ENCODE data around the gene CRABP2.

CRABP2 gene

DNA sequence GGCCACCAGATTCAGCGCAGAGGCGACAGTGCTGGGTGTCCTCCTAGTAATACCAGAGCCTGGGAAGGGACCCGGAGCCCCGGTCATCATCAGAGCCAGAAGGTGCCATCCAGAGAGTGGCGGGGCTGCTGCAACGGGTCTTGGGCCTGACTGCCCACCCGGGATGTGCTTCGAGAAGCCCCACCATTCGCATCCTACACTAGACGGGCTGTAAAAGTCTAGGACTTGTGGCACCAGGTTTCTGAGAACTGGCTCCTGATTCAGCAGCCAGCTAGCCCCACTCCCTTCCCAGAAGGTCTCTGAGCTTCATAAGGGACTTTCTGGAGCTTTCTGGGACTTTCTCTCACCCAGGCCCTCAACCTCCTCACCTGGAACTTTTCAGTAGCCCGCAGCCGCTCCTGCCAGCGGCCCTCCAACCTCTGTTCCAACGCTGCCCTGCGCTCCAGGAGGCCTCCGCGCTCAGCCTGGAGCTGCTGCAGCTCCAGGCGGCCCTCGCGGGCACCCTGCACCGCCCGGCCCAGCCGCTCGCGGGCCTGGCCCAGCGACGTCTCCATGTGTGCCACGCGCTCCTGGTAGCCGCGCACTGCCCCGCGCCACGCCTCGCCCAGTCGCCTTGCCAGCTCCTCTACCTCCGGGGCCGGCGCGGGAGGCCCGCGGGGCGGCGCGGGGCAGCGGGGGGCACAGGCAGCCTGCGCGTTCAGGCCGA is 29.1 kb downstream of the CRABP2 start:
- H3K4me3 ChIP-seq (IDR thresholded peaks at IDR 0.05; ENCODE audit: insufficient read depth, low read depth, low read length), result no peak overlapping the region
- no peak overlapping the region for H3K4me2 ChIP-seq

DNA sequence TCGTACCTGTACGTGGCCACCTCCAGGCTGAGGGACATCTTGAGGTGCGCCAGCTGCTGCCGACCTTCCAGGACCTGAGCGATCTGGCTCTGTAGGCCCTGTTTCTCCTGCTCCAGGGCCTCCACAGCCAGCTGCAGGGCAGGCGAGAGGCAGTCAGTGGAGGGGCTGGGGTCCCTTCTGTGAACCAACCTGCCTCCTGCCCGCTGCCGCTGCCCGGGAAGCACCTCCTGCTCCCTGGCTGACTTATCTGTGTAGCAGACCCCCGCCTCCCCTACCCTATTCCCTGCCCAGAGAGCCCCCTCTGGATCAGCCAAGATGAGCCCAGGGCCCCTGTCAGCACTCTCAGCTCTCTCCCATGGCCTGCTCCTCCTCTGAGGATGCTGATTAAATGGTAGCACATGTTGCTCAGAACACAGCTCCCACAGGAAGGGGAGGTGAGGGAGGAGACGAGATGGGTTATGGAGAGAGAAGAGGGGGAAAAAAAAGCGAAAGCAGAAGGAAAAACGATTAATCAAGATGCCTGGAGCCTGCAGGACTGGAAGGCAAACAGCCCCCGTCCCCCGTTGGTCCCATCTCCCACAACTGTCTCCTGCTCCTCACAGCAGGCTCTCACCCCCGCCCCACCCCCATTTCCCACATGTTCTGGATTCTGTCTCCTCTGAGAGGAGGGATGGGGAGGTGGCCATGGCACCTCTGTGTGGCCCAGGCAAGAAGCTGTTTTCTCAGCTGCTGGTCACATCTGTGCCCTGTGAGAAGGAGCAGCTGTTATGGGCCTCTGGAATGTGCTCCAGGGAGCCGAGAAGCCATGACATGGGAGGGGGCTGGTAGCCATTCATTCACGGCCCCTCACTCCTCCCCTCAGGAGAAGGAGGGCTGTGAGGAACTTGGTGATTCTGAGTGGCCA is 29.9 kb downstream of the CRABP2 start:
- Histone ChIP-seq H3K4me2 (no peak overlapping the region), H4K20me1 (ENCODE audit: insufficient read depth) (no peaks in the 10 kb centered on the region), H3K27ac (no peak overlapping the region), H3K4me3 (IDR thresholded peaks at IDR 0.05; ENCODE audit: insufficient read depth, low read depth, low read length) (no peak overlapping the region), H3K4me1 (ENCODE audit: low read depth, poor library complexity, severe bottlenecking) (no peaks in the 10 kb centered on the region), H3K27me3 (ENCODE audit: insufficient read depth, low read depth) (peaks cover 100% of the 10 kb centered on the region), H3K79me2 (ENCODE audit: insufficient read depth, low read depth) (no peaks in the 10 kb centered on the region), H3K9ac (no peak overlapping the region), H2AFZ (ENCODE audit: low read depth) (no peak overlapping the region), H3K36me3 (ENCODE audit: insufficient read depth) (no peaks in the 10 kb centered on the region)
- TF ChIP-seq, protein P1, sequence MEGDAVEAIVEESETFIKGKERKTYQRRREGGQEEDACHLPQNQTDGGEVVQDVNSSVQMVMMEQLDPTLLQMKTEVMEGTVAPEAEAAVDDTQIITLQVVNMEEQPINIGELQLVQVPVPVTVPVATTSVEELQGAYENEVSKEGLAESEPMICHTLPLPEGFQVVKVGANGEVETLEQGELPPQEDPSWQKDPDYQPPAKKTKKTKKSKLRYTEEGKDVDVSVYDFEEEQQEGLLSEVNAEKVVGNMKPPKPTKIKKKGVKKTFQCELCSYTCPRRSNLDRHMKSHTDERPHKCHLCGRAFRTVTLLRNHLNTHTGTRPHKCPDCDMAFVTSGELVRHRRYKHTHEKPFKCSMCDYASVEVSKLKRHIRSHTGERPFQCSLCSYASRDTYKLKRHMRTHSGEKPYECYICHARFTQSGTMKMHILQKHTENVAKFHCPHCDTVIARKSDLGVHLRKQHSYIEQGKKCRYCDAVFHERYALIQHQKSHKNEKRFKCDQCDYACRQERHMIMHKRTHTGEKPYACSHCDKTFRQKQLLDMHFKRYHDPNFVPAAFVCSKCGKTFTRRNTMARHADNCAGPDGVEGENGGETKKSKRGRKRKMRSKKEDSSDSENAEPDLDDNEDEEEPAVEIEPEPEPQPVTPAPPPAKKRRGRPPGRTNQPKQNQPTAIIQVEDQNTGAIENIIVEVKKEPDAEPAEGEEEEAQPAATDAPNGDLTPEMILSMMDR (conservative IDR thresholded peaks at IDR 0.05; ENCODE audit: low read depth, low read length), result no peak

More for the DNA sequence above, 29.1 kb downstream of the CRABP2 start:
- no peaks in the 10 kb centered on the region for H3K36me3 ChIP-seq (ENCODE audit: insufficient read depth)
- H4K20me1 ChIP-seq (ENCODE audit: insufficient read depth), result no peaks in the 10 kb centered on the region
- peaks cover 100% of the 10 kb centered on the region for H3K27me3 ChIP-seq (ENCODE audit: insufficient read depth, low read depth)
- H3K9ac ChIP-seq, result no peak overlapping the region
- TF ChIP-seq, protein P1 (conservative IDR thresholded peaks at IDR 0.05; ENCODE audit: low read depth, low read length), result no peak
- H2AFZ ChIP-seq (ENCODE audit: low read depth), result no peak overlapping the region
- no peak overlapping the region for H3K27ac ChIP-seq
- H3K79me2 ChIP-seq (ENCODE audit: insufficient read depth, low read depth), result no peaks in the 10 kb centered on the region
- H3K4me1 ChIP-seq (ENCODE audit: low read depth, poor library complexity, severe bottlenecking), result no peaks in the 10 kb centered on the region

DNA sequence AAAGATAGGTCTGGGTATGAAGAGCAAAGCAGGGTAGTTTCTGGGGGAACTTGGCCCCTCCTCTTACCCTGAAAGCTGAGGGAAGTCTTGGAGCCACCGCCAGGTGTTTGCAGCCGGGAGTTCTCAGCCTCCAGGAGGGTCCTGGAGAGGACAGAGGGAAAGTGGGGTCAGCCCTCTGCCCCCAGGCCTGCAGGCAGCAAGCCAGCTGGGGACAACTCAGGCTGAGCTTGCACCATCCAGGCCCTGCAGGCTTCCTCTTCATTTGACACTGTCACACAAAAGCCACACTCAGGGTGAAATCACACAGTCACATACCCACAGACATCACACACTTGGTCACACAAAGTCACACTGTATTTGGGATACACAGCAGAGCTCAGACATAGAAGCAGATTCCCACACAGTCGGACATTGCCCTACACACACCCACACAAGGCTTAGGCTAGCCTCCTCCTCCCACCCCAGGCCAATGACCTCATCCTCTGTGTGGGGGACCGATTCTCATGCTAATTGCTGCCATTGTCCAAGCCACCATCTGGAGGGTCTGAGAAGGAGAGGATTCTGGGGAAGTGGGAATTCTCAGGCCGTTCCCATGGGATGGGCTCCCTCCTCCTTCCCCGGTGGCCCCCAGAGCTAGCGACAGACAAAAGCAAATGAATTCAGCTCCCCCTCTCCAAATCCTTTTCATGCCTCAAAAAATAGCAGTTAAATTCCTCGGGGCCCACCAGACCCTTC is 31.8 kb downstream of the CRABP2 start:
- Histone ChIP-seq H3K9ac (no peak overlapping the region), H4K20me1 (ENCODE audit: insufficient read depth) (no peaks in the 10 kb centered on the region), H3K36me3 (ENCODE audit: insufficient read depth) (no peaks in the 10 kb centered on the region), H3K79me2 (ENCODE audit: insufficient read depth, low read depth) (no peaks in the 10 kb centered on the region), H3K4me2 (no peak overlapping the region), H3K27me3 (ENCODE audit: insufficient read depth, low read depth) (peaks cover 96% of the 10 kb centered on the region), H3K4me3 (IDR thresholded peaks at IDR 0.05; ENCODE audit: insufficient read depth, low read depth, low read length) (no peak overlapping the region), H3K4me1 (ENCODE audit: low read depth, poor library complexity, severe bottlenecking) (no peaks in the 10 kb centered on the region), H3K27ac (no peak overlapping the region), H2AFZ (ENCODE audit: low read depth) (no peak overlapping the region)
- TF ChIP-seq, protein P1 (conservative IDR thresholded peaks at IDR 0.05; ENCODE audit: low read depth, low read length), result no peak

DNA sequence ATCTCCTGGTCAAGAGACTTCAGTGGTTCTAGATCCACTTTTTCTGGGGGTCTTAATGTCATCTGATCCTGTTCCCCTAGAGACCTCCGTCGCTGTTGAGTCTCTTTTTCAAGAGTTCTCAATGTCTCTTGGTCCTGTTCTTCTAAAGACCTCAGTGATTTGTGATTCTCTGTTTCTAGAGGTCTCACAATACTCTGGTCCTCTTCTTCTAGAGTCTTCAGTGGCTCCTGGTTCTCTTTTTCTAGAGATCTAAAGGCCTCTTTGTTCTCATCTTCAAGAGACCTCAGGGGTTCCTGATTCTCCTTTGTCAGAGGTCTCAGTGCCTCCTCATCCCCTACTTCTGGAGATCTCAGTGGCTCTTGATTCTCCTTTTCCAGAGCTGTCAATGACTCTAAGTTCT is 33.6 kb downstream of the CRABP2 start:
- H2AFZ ChIP-seq (ENCODE audit: low read depth), result no peak overlapping the region
- H3K4me1 ChIP-seq (ENCODE audit: low read depth, poor library complexity, severe bottlenecking), result no peaks in the 10 kb centered on the region
- no peak overlapping the region for H3K27ac ChIP-seq
- no peak overlapping the region for H3K4me2 ChIP-seq
- no peaks in the 10 kb centered on the region for H4K20me1 ChIP-seq (ENCODE audit: insufficient read depth)
- H3K79me2 ChIP-seq (ENCODE audit: insufficient read depth, low read depth), result no peaks in the 10 kb centered on the region
- peaks cover 84% of the 10 kb centered on the region for H3K27me3 ChIP-seq (ENCODE audit: insufficient read depth, low read depth)
- no peaks in the 10 kb centered on the region for H3K36me3 ChIP-seq (ENCODE audit: insufficient read depth)
- TF ChIP-seq, protein P1 (conservative IDR thresholded peaks at IDR 0.05; ENCODE audit: low read depth, low read length), result no peak
- H3K9ac ChIP-seq, result no peak overlapping the region
- H3K4me3 ChIP-seq (IDR thresholded peaks at IDR 0.05; ENCODE audit: insufficient read depth, low read depth, low read length), result no peak overlapping the region
